Neural cell (in vitro differentiated cells): Measurements from ENCODE around the gene NFS1. TPM values are rescaled to one million over a fixed set of nuclear protein-coding genes. Genes with fewer than 3 reads are reported as not detected.
"Not testable (repeated sequence)": the region's sequence is repeated elsewhere in the genome, so short reads cannot be mapped to it uniquely, and the experiment has no call there.

Experiments
- H2AFZ ChIP-seq: fragments of 200-600, 300-800 bp; sonication (generic), shearing (Covaris generic); 2 replicates; pipeline ENCODE4 v1.6.0; 2014; ENCODE audit warnings: low read depth, mild to moderate bottlenecking, antibody characterized with exemption, low read length, moderate library complexity
- H3F3A ChIP-seq: fragments of 200-600 bp; shearing (Covaris generic); 2 replicates; pipeline ENCODE4 v1.6.1; 2016; ENCODE audit warnings: mild to moderate bottlenecking, moderate library complexity, mixed read lengths, antibody characterized with exemption, low read length; ENCODE audit not compliant: insufficient read depth, poor library complexity, severe bottlenecking
- H3K27ac ChIP-seq: fragments of 200-600, 300-800 bp; sonication (generic), shearing (Covaris generic); 2 replicates; pipeline ENCODE4 v1.5.1; 2014; ENCODE audit warnings: mild to moderate bottlenecking, low read length, moderate library complexity
- H3K27me3 ChIP-seq: fragments of 300-800, 200-600 bp; sonication (generic), shearing (Covaris generic); 2 replicates; pipeline ENCODE4 v1.6.0; 2014; ENCODE audit warnings: mild to moderate bottlenecking, low read depth, low read length, moderate library complexity; ENCODE audit not compliant: insufficient read depth
- H3K36me3 ChIP-seq: fragments of 300-800, 200-600 bp; sonication (generic), shearing (Covaris generic); 2 replicates; pipeline ENCODE4 v1.5.1; 2014; ENCODE audit warnings: mild to moderate bottlenecking, antibody characterized with exemption, low read length, moderate library complexity; ENCODE audit not compliant: insufficient read depth
- H3K4me2 ChIP-seq: fragments of 300-800, 200-600 bp; sonication (generic), shearing (Covaris generic); 2 replicates; pipeline ENCODE4 v1.6.0; 2014; ENCODE audit warnings: mild to moderate bottlenecking, low read length
- H3K4me3 ChIP-seq: fragments of 300-800, 200-600 bp; sonication (generic), shearing (Covaris generic); 2 replicates; pipeline ENCODE4 v1.5.1; 2014; ENCODE audit warnings: mild to moderate bottlenecking, low read length, moderate library complexity
- H3K79me2 ChIP-seq: fragments of 200-600 bp; shearing (Covaris generic); replicated peaks from 2 replicates; pipeline ENCODE4 v1.6.0; 2014; ENCODE audit warnings: mild to moderate bottlenecking, low read length, moderate library complexity; ENCODE audit not compliant: insufficient read depth
- H3K9ac ChIP-seq: fragments of 300-800, 200-600 bp; sonication (generic), shearing (Covaris generic); 2 replicates; pipeline ENCODE4 v1.6.1; 2016; ENCODE audit warnings: mild to moderate bottlenecking, low read length, mixed read lengths
- H3K9me2 ChIP-seq: fragments of 200-600 bp; shearing (Covaris generic); 2 replicates; pipeline ENCODE4 v1.6.1; 2016; ENCODE audit warnings: mild to moderate bottlenecking, low read length, mixed read lengths; ENCODE audit not compliant: insufficient read depth
- H3K9me3 ChIP-seq: fragments of 200-600, 300-800 bp; sonication (generic), shearing (Covaris generic); 2 replicates; pipeline ENCODE4 v1.6.1; 2016; ENCODE audit warnings: mild to moderate bottlenecking, mixed run types, low read length, moderate library complexity, mixed read lengths
- H4K20me1 ChIP-seq: fragments of 200-600 bp; shearing (Covaris generic); 2 replicates; pipeline ENCODE4 v1.6.1; 2016; ENCODE audit warnings: mild to moderate bottlenecking, mixed run types; ENCODE audit not compliant: insufficient read depth
- CTCF ChIP-seq: fragments of 450-650 bp; IDR thresholded peaks from 2 replicates; pipeline ENCODE4 v1.5.1; 2014; ENCODE audit warnings: antibody characterized with exemption, mild to moderate bottlenecking, moderate library complexity; ENCODE audit not compliant: poor library complexity, severe bottlenecking
- EP300 ChIP-seq: fragments of 450-650 bp; conservative IDR thresholded peaks from 2 replicates; pipeline ENCODE4 v1.6.1; 2014; ENCODE audit warnings: antibody characterized with exemption, mild to moderate bottlenecking, moderate library complexity; ENCODE audit not compliant: poor library complexity, severe bottlenecking
- EZH2 ChIP-seq: fragments of 200-600, 300-800 bp; shearing (Covaris generic), sonication (generic); IDR thresholded peaks from 2 replicates; pipeline ENCODE4 v1.6.1; 2014; ENCODE audit warnings: antibody characterized with exemption, low read length, borderline replicate concordance, mild to moderate bottlenecking; ENCODE audit not compliant: insufficient read depth, poor library complexity, severe bottlenecking
- POLR2AphosphoS5 ChIP-seq: IDR thresholded peaks from 2 replicates; pipeline ENCODE4 v1.6.1; 2012
- RAD21 ChIP-seq: fragments of 450-650 bp; conservative IDR thresholded peaks from 2 replicates; pipeline ENCODE4 v1.6.1; 2014; ENCODE audit warnings: antibody characterized with exemption, mild to moderate bottlenecking, moderate library complexity
- REST ChIP-seq: IDR thresholded peaks from 2 replicates; pipeline ENCODE4 v1.6.1; 2012; ENCODE audit warnings: borderline replicate concordance
- SMC3 ChIP-seq: fragments of 450-650 bp; conservative IDR thresholded peaks from 2 replicates; pipeline ENCODE4 v1.6.1; 2014; ENCODE audit warnings: antibody characterized with exemption, mild to moderate bottlenecking, moderate library complexity; ENCODE audit not compliant: poor library complexity
- TAF1 ChIP-seq: IDR thresholded peaks from 2 replicates; pipeline ENCODE4 v1.6.1; 2012; ENCODE audit warnings: low read depth
- polyA plus RNA-seq: library from polyadenylated mRNA; depleted of rRNA; stranded (reverse); fragments of >200 nt; gene quantifications from 2 replicates; pipeline ENCODE4 v1.2.3, GENCODE V29; 2014

NFS1 gene
- polyA plus RNA-seq, 1 donor from 2014 or later = 55.2 TPM

DNA sequence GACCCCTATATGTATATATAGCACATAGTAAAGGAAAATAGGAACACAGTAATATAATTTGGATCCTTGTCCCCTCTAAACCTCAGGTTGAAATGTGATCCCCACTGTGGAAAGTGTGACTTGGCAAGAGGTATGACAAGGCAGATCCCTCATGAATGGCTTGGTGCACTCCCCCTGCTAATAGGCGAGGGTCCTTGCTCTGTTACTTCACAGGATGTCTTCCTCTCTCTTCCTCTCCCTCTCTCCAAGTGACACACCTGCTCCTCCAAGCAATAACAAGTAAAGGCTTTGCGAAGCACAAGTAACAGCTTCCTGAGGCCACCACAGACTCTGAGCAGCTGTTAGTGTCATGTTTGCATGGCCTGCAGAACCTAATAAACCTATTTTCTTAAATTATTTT, 16.5 kb upstream of the NFS1 start:
- H3K9me2 ChIP-seq = no peaks in the 10 kb centered on the region
- H3K9me3 ChIP-seq = no peaks in the 10 kb centered on the region
- no peak overlapping the region for H2AFZ ChIP-seq
- no peak overlapping the region for H3K4me2 ChIP-seq
- H3K36me3 ChIP-seq = peaks cover 11% of the 10 kb centered on the region
- no peak overlapping the region for H3K4me3 ChIP-seq
- no peak overlapping the region for H3K27ac ChIP-seq
- no peaks in the 10 kb centered on the region for H3K27me3 ChIP-seq
- TF ChIP-seq RAD21 (no peak), POLR2AphosphoS5 (no peak), TAF1 (no peak), SMC3 (no peak)
- no peaks in the 10 kb centered on the region for H3F3A ChIP-seq
- H3K9ac ChIP-seq = no peak overlapping the region
- peaks cover 30% of the 10 kb centered on the region for H4K20me1 ChIP-seq
- peaks cover 44% of the 10 kb centered on the region for H3K79me2 ChIP-seq

DNA sequence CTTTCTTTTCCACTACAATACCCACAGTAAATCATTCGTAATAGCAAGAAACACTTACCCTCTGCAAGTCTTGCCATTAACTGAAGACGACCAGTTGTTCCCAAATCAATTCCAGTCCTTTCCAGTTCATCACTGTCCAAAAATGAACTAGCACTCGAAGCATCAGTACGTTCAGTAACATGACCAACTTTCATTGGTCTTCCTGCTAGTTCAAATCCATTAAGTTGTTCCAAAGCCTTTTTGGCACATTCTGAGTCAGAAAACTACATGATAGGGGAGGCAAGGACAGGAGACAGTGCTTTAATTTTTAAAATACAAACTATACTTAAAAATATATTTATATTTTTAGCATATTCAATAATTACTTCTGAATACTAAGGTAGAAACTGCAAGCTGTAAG, 15.0 kb upstream of the NFS1 start:
- Histone ChIP-seq H3K79me2 (peaks cover 47% of the 10 kb centered on the region), H3K27me3 (no peaks in the 10 kb centered on the region), H2AFZ (no peak overlapping the region), H3K4me3 (no peak overlapping the region), H3K9me3 (no peaks in the 10 kb centered on the region), H3K27ac (no peak overlapping the region), H3K4me2 (no peak overlapping the region), H3F3A (no peaks in the 10 kb centered on the region), H3K9me2 (no peaks in the 10 kb centered on the region), H3K9ac (no peak overlapping the region), H3K36me3 (peaks cover 11% of the 10 kb centered on the region), H4K20me1 (peaks cover 25% of the 10 kb centered on the region)
- TF ChIP-seq EZH2 (no peak), REST (no peak), CTCF (no peak), EP300 (no peak)

DNA sequence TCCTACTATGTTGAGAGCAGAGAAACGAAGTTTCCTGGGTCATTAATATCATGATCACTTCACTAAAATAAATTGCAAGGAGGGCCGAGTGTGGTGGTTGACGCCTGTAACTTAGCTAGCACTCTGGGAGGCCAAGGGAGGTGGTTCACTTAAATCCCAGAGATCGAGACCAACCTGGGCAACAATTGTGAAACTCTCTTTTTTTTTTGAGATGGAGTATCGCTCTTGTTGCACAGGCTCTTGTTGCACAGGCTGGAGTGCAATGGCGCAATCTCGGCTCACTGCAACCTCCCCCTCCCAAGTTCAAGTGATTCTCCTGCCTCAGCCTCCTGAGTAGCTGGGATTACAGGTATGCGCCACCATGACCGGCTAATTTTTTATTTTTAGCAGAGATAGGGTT, 14.0 kb upstream of the NFS1 start:
- Histone ChIP-seq H3K36me3 (peaks cover 11% of the 10 kb centered on the region), H3K79me2 (peaks cover 51% of the 10 kb centered on the region), H4K20me1 (peaks cover 22% of the 10 kb centered on the region)
- not testable (repeated sequence) for H3K9me2 ChIP-seq, H3F3A ChIP-seq, H3K9ac ChIP-seq, H2AFZ ChIP-seq, H3K4me3 ChIP-seq, H3K4me2 ChIP-seq, H3K9me3 ChIP-seq, H3K27ac ChIP-seq, H3K27me3 ChIP-seq
